DND-41 (cell line): ENCODE results near the gene GPR27.

Experiments
- ATAC-seq: fragments of 200-7000 bp; cut with Tn5 transposase; 3 replicates; pipeline ENCODE4 v1.9.1; 2021; ENCODE audit warnings: low read depth; ENCODE audit not compliant: insufficient read depth
- DNase-seq: peaks from one replicate; pipeline ENCODE4 v3.0.0-alpha.2; 2020
- H2AFZ ChIP-seq: 2 replicates; pipeline ENCODE4 v1.6.0; 2012; ENCODE audit warnings: low read depth, low read length
- H3K27ac ChIP-seq: 2 replicates; pipeline ENCODE4 v1.5.1; 2012; ENCODE audit warnings: low read length, inconsistent platforms
- H3K27me3 ChIP-seq: fragments of 200-600 bp; sonication (generic); 2 replicates; pipeline ENCODE4 v1.6.0; 2012; ENCODE audit warnings: low read length, mild to moderate bottlenecking, inconsistent platforms; ENCODE audit not compliant: insufficient read depth, poor library complexity
- H3K36me3 ChIP-seq: 2 replicates; pipeline ENCODE4 v1.5.1; 2012; ENCODE audit warnings: low read length, inconsistent platforms; ENCODE audit not compliant: insufficient read depth
- H3K4me1 ChIP-seq: 2 replicates; pipeline ENCODE4 v1.5.1; 2012; ENCODE audit warnings: mild to moderate bottlenecking, low read length; ENCODE audit not compliant: insufficient read depth
- H3K4me2 ChIP-seq: 2 replicates; pipeline ENCODE4 v1.6.0; 2012; ENCODE audit warnings: mild to moderate bottlenecking, moderate library complexity, low read length, inconsistent platforms; ENCODE audit not compliant: insufficient read depth
- H3K4me3 ChIP-seq, 2 experiments: fragments of 200-600 bp in 1 of 2; shearing (Covaris generic) in 1 of 2; 2 replicates each; pipeline ENCODE4 v1.5.1; 2012 to 2016; ENCODE audit warnings: inconsistent platforms in 2 of 2, low read length in 2 of 2, mild to moderate bottlenecking in 2 of 2, low read depth in 1 of 2, moderate library complexity in 1 of 2
- H3K79me2 ChIP-seq: 2 replicates; pipeline ENCODE4 v1.6.0; 2012; ENCODE audit warnings: low read length, inconsistent platforms; ENCODE audit not compliant: insufficient read depth
- H3K9ac ChIP-seq: 2 replicates; pipeline ENCODE4 v1.6.0; 2012; ENCODE audit warnings: low read depth, mild to moderate bottlenecking, inconsistent platforms, low read length, moderate library complexity
- H3K9me3 ChIP-seq: 2 replicates; pipeline ENCODE4 v1.5.1; 2012; ENCODE audit warnings: low read length, moderate library complexity, mild to moderate bottlenecking, inconsistent platforms; ENCODE audit not compliant: insufficient read depth, severe bottlenecking
- H4K20me1 ChIP-seq: 2 replicates; pipeline ENCODE4 v1.6.0; 2012; ENCODE audit warnings: low read length; ENCODE audit not compliant: insufficient read depth
- EZH2 ChIP-seq: IDR thresholded peaks from 3 replicates; pipeline ENCODE4 v1.6.1; 2012; ENCODE audit warnings: borderline replicate concordance, low read depth, mild to moderate bottlenecking, moderate library complexity, low read length, inconsistent platforms; ENCODE audit not compliant: severe bottlenecking
- TF ChIP-seq, protein P1 (sequence below): IDR thresholded peaks from 2 replicates; pipeline ENCODE4 v1.5.1; 2012; ENCODE audit warnings: borderline replicate concordance, low read length, moderate library complexity, mild to moderate bottlenecking; ENCODE audit not compliant: poor library complexity, severe bottlenecking; ENCODE audit errors: extremely low read depth

Gene GPR27, protein sequence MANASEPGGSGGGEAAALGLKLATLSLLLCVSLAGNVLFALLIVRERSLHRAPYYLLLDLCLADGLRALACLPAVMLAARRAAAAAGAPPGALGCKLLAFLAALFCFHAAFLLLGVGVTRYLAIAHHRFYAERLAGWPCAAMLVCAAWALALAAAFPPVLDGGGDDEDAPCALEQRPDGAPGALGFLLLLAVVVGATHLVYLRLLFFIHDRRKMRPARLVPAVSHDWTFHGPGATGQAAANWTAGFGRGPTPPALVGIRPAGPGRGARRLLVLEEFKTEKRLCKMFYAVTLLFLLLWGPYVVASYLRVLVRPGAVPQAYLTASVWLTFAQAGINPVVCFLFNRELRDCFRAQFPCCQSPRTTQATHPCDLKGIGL

DNA sequence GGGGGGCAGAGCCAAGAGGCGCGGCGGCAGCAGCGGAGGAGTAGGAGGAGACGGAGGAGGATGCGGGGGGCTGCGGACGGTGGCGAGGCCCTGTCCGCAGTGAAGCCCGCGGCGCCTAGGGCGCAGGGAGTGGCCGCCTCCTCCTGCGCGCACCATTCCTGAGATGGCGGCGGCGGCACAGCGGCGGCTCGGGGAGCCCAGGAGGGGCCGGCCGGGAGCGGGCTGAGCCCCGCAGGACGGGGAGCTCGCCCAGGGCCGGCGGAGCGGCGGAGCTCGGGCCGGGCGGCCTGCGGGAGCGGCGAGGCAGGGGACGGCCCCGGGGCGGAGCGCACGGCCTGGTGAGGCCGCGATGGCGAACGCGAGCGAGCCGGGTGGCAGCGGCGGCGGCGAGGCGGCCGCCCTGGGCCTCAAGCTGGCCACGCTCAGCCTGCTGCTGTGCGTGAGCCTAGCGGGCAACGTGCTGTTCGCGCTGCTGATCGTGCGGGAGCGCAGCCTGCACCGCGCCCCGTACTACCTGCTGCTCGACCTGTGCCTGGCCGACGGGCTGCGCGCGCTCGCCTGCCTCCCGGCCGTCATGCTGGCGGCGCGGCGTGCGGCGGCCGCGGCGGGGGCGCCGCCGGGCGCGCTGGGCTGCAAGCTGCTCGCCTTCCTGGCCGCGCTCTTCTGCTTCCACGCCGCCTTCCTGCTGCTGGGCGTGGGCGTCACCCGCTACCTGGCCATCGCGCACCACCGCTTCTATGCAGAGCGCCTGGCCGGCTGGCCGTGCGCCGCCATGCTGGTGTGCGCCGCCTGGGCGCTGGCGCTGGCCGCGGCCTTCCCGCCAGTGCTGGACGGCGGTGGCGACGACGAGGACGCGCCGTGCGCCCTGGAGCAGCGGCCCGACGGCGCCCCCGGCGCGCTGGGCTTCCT, at the start of gene GPR27:
TSS of gene GPR27 (plus strand) at position 155 of the 909 bp plus-strand sequence. CDS start at position 350, 195 bp downstream.
- no peak within 1 kb of the TSS for H3K4me3 ChIP-seq
- no peak within 1 kb of the TSS for H3K27ac ChIP-seq
- ATAC-seq = no peak
- no peak within 1 kb of the TSS for H3K9ac ChIP-seq
- TF ChIP-seq, protein P1, sequence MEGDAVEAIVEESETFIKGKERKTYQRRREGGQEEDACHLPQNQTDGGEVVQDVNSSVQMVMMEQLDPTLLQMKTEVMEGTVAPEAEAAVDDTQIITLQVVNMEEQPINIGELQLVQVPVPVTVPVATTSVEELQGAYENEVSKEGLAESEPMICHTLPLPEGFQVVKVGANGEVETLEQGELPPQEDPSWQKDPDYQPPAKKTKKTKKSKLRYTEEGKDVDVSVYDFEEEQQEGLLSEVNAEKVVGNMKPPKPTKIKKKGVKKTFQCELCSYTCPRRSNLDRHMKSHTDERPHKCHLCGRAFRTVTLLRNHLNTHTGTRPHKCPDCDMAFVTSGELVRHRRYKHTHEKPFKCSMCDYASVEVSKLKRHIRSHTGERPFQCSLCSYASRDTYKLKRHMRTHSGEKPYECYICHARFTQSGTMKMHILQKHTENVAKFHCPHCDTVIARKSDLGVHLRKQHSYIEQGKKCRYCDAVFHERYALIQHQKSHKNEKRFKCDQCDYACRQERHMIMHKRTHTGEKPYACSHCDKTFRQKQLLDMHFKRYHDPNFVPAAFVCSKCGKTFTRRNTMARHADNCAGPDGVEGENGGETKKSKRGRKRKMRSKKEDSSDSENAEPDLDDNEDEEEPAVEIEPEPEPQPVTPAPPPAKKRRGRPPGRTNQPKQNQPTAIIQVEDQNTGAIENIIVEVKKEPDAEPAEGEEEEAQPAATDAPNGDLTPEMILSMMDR = no peak
- no peak for TF ChIP-seq EZH2
- peaks cover 6% of the 10 kb centered on the region for H3K27me3 ChIP-seq
- H2AFZ ChIP-seq = no peak within 1 kb of the TSS
- H3K4me1 ChIP-seq = no peaks in the 10 kb centered on the region
- H3K4me2 ChIP-seq = no peak within 1 kb of the TSS
- H3K36me3 ChIP-seq = no peaks in the 10 kb centered on the region
- no peaks in the 10 kb centered on the region for H4K20me1 ChIP-seq
- no peak for DNase-seq
- no peaks in the 10 kb centered on the region for H3K9me3 ChIP-seq
- H3K79me2 ChIP-seq = no peaks in the 10 kb centered on the region

DNA sequence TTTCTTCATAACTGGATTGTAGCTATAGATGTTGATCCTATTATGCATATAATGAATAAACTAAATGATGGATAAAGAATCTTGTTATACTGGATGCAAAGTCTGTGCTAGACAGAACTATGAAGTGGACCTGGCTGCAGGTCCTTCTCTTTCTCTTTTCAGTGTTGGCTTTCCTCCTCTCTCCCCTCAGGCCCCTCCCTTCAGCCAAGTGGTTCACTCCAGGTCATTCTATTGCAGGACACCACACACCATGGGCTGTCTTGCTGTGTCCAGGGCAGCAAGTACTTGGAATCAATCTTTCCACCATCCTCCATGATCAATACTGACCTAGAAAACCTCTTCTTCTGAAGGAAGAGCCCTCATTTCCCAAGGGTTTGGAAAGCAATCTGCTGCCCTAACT, 48.7 kb upstream of the GPR27 start:
- Histone ChIP-seq H3K27ac (no peak overlapping the region), H3K36me3 (no peaks in the 10 kb centered on the region), H3K9me3 (no peaks in the 10 kb centered on the region), H3K4me3 (no peak overlapping the region), H3K79me2 (no peaks in the 10 kb centered on the region), H3K9ac (no peak overlapping the region), H3K27me3 (no peaks in the 10 kb centered on the region), H4K20me1 (no peaks in the 10 kb centered on the region), H2AFZ (no peak overlapping the region), H3K4me2 (no peak overlapping the region), H3K4me1 (peaks cover 5% of the 10 kb centered on the region)
- no peak for TF ChIP-seq EZH2
- TF ChIP-seq, protein P1 = no peak
- DNase-seq (no peak), ATAC-seq (no peak)

DNA sequence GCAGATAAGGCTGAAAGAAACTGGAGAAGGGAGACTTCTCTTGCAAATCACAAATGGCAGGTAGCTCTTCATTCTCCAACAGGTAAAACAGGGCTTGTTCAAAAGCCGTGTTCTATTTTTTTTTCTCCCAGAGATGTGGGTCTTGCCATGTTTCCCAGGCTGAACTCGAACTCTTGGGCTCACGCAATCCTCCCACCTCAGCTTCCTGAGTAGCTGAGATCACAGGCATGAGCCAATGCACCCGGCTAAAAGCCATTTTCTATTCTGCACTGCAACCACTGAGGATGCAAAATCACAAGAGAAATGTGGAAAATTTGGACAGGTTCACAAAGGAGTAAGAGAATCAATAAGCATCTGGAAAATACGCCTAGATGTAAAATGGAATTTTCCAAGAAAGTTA, 48.0 kb upstream of the GPR27 start:
- no peaks in the 10 kb centered on the region for H3K9me3 ChIP-seq
- no peak overlapping the region for H3K9ac ChIP-seq
- H3K4me2 ChIP-seq = no peak overlapping the region
- ATAC-seq = no peak
- H3K36me3 ChIP-seq = no peaks in the 10 kb centered on the region
- no peaks in the 10 kb centered on the region for H3K79me2 ChIP-seq
- no peak for DNase-seq
- H4K20me1 ChIP-seq = no peaks in the 10 kb centered on the region
- no peak overlapping the region for H3K27ac ChIP-seq
- H3K27me3 ChIP-seq = no peaks in the 10 kb centered on the region
- no peak for TF ChIP-seq EZH2
- TF ChIP-seq, protein P1 = no peak
- no peak overlapping the region for H3K4me3 ChIP-seq
- peaks cover 9% of the 10 kb centered on the region for H3K4me1 ChIP-seq
- H2AFZ ChIP-seq = no peak overlapping the region
